ENCODE results near the gene DCTPP1.

- TF ChIP-seq EZH2 (optimal IDR thresholded peaks at IDR 0.05; ENCODE audit: low read depth, low read length) (no peak), CTCF (IDR thresholded peaks at IDR 0.05; ENCODE audit: low read length) (no peak)
These were observed 50.6 kb downstream of the DCTPP1 start for GRCh38 chr16:30379158-30379783.
